CD4-positive, alpha-beta T cell treated with Interferon gamma for 1 hour (primary cell): ENCODE data around the gene SIGLEC1.

ENCODE experiments used
- DNase-seq: peaks from one replicate; pipeline ENCODE4 v3.0.0-alpha.2; 2020

Gene SIGLEC1

DNA sequence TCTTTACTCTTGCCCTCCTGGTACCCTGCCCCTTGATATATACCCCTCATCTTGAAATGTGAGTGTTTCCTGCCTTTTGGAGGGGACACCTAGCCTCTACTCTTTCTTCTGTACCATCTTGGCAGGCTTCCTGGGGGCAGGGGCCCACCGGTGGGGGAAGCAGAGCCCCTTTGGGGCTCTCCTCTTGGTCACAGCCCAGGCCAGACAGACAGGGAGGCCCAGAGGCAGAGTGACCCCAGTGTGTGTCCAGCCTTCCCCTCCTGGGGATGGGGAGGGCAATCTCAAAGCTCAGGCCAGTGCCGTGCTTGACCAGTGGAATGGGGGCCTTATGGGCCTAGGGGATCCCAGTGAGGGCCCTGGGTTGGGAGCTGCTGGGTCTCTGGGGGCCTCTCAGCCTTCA is 34.2 kb downstream of the SIGLEC1 start:
- DNase-seq: no peak

DNA sequence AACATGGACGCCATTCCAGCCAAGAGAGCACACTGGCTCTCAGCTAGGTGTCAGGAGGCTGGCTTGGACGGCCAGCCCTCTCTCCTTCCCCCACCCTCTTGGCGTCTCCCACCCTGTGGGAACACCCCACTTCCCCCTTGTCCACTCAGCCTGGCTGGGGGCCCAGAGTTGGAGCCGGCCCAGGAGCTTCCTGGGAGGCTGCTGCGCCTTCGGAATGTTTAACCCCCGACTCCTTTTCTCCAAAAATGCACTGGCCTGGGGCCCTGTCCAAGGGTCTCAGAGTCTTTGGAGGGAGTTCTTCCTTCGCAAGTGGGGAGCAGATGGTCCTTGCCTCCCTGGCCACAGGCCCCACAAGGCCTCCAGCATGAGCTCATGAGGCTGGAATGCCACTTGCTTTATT is 34.7 kb downstream of the SIGLEC1 start:
- no peak for DNase-seq

DNA sequence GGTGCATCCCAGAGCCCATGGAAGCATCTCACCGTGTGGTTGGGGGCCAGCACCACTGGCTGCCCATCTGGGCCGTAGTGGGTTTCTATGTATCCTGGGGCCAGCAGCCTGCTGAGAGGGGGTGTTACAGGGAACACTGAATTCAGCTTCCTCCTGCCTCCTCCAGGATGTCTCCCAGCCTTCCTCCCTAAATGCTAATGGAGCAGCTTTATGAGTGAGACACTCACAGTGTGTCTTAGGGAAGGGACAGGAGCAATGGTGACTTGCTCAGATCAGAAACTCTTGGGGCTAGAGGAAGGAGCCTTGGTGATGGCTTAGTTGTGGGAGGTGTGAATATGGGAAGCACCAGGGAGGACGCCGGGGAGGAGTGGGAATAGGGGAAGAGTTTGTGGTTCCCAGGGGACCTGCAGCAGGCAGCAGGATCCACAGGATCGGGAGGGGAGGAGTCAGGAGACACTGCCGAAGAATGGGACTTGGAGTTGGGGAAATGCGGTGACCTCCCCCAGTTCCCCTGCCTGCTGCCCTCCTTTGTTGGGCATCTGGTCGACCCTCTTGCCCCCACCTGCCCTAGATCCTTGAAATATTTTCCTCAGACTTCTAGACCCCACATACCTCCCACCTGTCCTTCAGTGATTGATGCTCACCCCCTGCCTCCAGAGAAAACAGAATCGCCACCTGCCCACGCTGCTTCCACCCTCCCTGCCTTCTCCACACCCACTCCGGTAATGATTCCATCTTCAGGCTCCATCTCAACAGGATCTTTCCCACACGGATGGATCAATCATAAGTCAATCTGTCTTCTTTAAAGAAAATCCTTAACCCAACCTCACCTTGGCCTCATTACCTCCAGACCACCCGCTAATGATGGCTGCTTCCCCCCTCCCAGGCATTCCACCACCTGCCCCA is 37.2 kb downstream of the SIGLEC1 start:
- DNase-seq: no peak

DNA sequence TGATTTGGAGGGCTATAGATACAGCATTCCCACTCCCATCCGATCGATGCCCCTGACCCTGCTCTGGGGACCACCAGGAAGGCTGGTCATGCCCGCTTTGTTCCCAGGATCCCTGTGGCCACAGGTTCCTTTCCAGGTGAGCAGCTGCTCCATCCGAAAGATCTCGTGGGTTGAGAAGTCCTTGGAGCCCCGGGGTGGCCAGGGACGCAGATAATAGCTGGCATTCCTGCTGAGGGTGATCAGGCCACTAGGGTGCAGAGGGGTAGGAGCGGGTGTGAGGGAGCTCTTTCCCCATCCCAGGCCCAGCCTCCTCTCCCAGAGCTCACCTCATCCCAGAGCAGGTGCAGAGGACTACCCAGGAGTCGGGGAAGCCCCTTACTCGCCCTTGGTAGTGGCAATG is 38.0 kb downstream of the SIGLEC1 start:
- DNase-seq: no peak

DNA sequence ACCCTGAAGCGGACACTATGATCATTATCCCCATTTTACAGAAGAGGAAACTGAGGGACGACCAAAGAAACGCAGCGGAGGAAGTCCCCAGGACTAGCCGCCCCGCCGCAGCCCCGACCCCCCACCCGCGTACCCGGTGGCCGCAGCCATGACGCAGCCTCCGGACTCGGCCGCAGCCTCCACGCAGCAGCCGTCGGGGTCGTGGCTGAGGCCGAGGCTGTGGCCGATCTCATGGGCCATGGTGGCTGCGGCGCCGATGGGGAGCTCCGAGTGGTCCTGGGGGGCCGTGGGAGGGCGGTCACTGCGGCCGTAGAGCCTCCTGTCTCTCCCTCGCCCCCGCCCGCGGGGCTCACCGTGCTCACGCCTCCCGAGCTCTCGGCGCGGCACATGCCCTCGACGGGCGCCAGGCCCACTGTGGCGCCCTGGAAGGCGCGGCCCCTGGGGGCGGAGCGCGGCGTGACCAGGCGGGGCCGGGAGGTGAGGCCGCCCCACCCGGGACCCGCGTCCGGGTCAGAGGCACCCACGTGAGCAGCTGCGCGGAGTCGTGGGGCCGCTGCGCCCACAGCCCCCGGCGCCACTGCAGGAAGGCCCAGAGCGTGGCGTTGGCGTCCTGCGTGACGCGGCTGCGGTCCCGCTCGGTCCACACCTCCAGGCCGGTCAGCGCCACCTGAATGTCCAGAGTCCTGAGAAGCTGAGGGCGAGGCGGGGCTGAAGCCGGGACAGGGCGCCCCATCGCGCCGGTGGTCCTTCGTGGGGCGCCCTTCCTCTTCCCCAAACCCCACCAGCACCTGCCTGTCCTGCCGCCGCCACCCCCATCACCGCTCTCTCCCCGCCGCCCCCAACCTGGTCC is 39.0 kb downstream of the SIGLEC1 start:
- no peak for DNase-seq

DNA sequence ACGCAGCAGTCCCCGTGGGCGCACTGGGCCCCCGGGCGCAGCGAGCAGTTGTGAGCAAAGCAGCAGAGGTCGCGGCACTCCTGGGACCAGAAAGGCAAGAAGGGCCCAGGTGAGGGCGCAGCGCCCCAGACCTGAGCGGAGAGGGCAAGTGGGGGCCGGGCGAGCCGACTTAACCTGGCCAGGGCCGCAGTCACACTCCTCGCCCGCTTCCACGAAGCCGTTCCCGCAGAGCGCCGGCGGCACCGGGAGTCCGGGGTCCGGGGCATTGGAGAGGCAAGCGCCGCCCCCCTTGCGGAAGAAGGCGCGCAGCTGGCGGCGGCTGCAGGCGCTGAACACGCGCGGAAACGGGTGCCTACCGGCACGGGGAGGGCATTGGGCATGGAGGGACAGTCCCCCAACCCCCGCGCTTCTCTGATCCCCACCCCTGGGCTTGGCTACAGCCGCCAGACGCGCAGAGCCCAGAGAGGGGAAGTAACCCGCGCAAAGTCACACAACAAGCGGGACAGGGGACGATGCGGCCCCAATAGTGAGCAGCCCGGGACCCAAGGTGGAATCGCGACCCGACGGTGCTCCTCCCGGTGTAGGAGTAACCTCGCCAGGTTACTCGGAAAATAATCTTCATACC is 39.7 kb downstream of the SIGLEC1 start:
- no peak for DNase-seq

DNA sequence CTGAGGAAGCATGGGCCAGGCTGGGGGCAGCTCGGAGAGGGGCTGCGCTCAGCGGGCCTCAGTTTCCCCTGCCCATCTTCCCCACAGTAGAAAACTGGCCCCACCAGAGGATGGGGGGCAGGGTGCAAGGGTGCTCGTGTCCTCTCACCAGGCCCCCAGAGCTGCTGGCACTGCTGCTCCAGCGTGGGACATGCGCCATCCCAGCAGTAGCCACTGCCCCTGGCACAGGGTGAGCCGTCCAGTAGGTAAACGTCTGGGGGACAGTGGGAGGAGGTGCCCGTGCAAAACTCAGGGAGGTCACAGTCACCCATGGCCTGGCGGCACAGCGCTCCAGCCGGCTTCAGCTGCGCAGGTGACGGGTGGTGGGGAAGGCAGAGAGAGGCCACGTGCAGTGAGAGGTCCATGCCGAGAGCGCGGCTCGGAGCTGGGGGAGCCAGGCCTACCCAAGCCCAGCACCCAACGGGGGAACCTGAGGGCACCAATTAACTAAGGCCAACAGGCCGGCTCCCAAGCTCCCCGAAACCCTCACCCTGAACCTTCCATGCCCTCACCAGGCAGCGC is 40.3 kb downstream of the SIGLEC1 start:
- DNase-seq: no peak

DNA sequence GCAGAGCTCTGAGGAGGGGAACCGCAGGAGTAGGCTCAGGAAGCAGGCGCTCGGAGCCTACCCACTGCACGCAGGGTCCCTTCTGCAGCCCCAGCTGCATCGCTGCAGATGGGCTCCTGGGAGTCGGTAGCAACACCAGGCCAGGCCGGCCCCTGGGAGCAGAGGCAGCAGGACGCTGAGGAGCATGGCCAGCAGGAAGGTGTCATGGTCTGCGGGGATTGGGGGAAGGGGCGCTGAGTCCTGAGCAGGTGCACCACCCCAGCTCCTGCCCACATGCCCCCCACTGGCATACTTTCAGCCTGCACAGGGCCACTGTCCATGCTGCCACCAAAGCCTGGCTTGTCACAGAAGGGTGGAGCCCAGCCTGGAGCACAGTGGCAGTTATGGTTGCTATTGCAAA is 41.5 kb downstream of the SIGLEC1 start:
- DNase-seq: no peak

DNA sequence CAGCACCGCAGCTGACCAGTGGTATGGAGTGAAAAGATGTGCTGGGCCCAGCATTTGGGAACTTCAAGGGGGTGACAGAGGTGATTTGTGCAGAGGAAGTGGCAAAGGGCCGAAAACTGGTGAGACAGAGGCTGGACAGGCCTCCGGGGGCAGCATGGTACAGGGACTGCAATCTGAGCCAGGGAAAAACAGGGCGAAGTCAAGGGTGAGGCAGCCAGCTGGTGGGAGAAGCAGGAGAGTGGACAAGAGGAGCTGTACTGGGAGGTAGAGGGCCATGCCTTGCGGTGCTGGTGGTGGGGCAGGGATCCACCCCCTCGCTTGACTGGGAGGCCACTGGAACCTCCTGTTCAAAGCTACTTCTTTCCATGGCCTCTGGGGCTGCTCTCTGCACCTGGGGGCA is 41.9 kb downstream of the SIGLEC1 start:
- DNase-seq: no peak

DNA sequence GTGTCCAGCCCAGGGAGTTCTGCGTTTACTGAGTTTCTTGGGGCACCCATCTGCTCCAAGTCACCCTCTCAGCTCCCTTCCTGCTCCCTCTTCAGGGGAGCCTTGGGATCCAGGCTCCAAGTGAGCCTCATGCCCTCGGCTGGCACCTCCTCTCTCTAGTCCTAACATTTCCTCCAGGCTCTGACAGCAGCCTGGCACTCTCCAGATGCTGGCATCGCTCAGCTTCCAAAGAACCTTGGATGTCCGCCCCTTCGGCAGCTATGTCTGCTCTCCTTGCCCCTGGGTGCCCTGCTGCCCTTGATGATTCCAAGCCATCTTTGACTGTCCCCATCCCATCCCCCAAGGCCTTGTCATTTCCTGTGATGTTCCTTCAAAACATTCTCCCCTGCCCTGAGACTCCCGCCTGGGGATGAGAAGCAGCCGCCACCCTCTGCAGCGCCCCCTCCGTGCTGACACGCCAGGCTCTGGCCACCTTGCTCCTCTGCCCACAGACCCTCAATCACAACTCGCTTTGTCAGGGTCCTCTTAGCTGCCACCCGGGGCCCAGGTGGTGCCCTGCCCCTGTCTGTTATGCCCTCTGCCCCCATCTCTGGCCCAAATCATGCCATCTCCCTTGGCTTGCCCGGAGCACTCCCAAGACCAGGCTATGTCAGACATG is 42.6 kb downstream of the SIGLEC1 start:
- DNase-seq: no peak

DNA sequence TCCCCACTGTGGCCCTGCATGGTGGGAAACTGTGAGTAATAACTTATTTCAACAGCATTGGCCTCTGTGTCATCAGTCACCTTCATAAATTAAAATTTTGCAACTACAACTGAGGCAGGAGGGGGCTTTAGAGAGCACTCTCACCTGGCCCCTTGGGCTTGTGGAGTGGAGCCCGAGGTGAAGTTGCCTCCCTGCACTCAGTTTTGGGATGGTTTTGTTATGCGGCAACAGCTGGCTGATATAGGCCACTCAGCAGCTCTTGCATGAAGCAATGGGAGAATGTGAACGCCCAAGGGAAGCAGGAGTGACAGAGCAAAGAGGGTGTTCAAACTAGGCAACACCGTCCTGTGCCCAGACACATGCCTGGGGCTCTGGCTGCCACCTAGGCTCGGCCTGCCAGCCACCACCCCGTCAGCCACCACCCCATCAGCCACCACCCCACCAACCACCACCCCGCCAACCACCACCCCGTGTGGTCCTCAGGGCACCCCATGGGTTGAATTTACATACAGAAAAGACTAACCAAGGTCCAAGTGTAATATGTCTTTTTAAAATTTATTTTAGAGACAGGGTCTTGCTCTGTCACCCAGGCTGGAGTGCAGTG is 44.9 kb downstream of the SIGLEC1 start:
- no peak for DNase-seq

DNA sequence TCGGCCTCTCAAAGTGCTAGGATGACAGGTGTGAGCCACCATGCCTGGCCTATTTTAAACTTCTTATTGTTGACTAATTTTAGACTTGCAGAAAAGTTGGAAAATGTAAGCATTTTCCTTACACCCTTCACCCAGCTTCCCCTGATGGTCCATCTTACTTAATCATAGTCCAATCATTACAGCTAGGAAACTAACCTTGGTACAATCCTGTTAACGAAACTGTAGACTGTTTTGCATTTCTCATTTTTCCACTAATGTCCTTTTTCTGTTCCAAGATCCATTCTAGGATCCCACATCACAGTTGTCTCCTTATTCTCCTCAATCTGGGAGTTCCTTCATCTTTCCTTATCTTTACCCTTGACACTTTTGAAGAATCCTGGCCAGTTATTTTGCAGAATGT is 48.5 kb downstream of the SIGLEC1 start:
- no peak for DNase-seq

DNA sequence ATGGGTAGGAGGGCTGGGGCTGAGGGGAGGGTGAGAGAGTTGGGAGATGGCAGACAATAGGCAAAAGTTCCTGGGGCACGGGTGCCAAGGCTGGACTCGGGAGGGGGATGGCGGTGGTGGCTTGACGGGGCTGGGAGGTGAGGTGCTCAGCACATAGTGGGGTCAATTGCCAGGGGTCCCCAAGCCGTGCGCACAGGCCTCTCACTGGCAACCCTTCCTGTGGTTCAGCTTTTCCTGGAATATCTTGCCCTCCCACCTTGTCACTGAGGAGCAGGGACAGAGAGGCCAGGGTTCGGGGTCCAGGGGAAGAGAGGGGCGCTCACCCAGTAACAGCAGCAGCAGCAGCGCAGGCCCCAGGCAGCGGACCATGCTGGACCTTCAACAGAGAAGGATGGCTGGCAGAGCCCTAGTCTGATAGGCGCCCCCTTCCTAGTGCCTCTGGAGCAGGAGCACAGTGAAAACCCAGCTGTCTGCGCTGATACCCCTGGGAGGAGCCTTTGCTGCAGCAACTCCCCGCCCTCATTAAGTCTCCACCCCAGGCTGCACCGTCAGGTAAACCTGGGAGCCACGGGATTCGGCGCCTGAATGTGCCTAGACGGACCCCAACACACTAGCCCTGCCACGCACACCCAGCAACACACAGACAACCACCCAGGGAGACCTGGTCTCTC is 49.2 kb downstream of the SIGLEC1 start, which contains the start of gene GFRA4:
GFRA4 (minus strand) TSS at position 369 of the 671 bp plus-strand sequence; CDS start at position 369, 0 bp downstream.
- no peak for DNase-seq
